ENCODE data around the gene NR1H3.

Gene NR1H3

GRCh38 chr11:47270331-47271271, 12.8 kb downstream of the NR1H3 start:
- DNase-seq: no peak

- DNase-seq: no peak
Measured at GRCh38 chr11:47271328-47271727, 13.5 kb downstream of the NR1H3 start.

GRCh38 chr11:47271961-47272661, 14.3 kb downstream of the NR1H3 start:
- no peak for DNase-seq

- no peak for DNase-seq
Measured at GRCh38 chr11:47272706-47273105, 14.9 kb downstream of the NR1H3 start.

- no peak for DNase-seq
Measured at GRCh38 chr11:47274495-47275235, 16.9 kb downstream of the NR1H3 start.

- DNase-seq: no peak
Measured at GRCh38 chr11:47276923-47277322, 19.1 kb downstream of the NR1H3 start.

- DNase-seq: no peak
Measured at GRCh38 chr11:47278058-47278457, 20.3 kb downstream of the NR1H3 start.

- no peak for DNase-seq
Measured at GRCh38 chr11:47278769-47279168, 21.0 kb downstream of the NR1H3 start.

- DNase-seq: no peak
Measured at GRCh38 chr11:47280099-47280498, 22.3 kb downstream of the NR1H3 start.

- no peak for DNase-seq
Measured at GRCh38 chr11:47280860-47281259, 23.1 kb downstream of the NR1H3 start.

- DNase-seq: no peak
Measured at GRCh38 chr11:47282462-47282861, 24.7 kb downstream of the NR1H3 start.

GRCh38 chr11:47284151-47284550, 26.4 kb downstream of the NR1H3 start:
- no peak for DNase-seq

- no peak for DNase-seq
Measured at GRCh38 chr11:47285969-47286770, 28.4 kb downstream of the NR1H3 start.

GRCh38 chr11:47288066-47288465, 30.3 kb downstream of the NR1H3 start:
- no peak for DNase-seq

- DNase-seq: no peak
Measured at GRCh38 chr11:47289856-47290255, 32.1 kb downstream of the NR1H3 start.

GRCh38 chr11:47295385-47295784, 37.6 kb downstream of the NR1H3 start:
- DNase-seq: no peak

GRCh38 chr11:47296045-47296444, 38.2 kb downstream of the NR1H3 start:
- DNase-seq: no peak

GRCh38 chr11:47299078-47299477, 41.3 kb downstream of the NR1H3 start:
- DNase-seq: no peak

GRCh38 chr11:47302853-47303252, 45.1 kb downstream of the NR1H3 start:
- no peak for DNase-seq

- no peak for DNase-seq
Measured at GRCh38 chr11:47305734-47306483, 48.1 kb downstream of the NR1H3 start.

GRCh38 chr11:47306484-47306844, 48.7 kb downstream of the NR1H3 start:
- DNase-seq: no peak
